Measurements from ENCODE around the gene CFAP74. TPM values are rescaled to one million over a fixed set of nuclear protein-coding genes. Genes with fewer than 3 reads are reported as not detected.

The CFAP74 gene
- total and polyA plus RNA-seq, 2 of the 13 experiments (the other 11 are each of a cell fraction or from before 2014, with no cell fraction given): 0.27 to 0.62 TPM

GRCh38 chr1:1941211-1941841 lies 62.3 kb downstream of the CFAP74 start (continued):
- TF ChIP-seq TCF7 (IDR thresholded peaks at IDR 0.05; ENCODE audit: low read depth) (no peak), CBX1 (IDR thresholded peaks at IDR 0.05; ENCODE audit: low read depth) (no peak), ZBTB4 (CRISPR knock-in tag; IDR thresholded peaks at IDR 0.05; ENCODE audit: borderline replicate concordance) (peak; percentile 12; the same call in 1 of the 2 replicates), ZNF101 (CRISPR knock-in tag; IDR thresholded peaks at IDR 0.05; ENCODE audit: borderline replicate concordance, low read depth) (no peak), ELF3 (CRISPR knock-in tag; IDR thresholded peaks at IDR 0.05) (peak; percentile 80), CHD2 (IDR thresholded peaks at IDR 0.05; ENCODE audit: low read depth, low read length) (no peak), ZSCAN22 (CRISPR knock-in tag; IDR thresholded peaks at IDR 0.05) (no peak), ZNF609 (CRISPR knock-in tag; IDR thresholded peaks at IDR 0.05; ENCODE audit: borderline replicate concordance) (peak; percentile 78; the same call in 1 of the 2 replicates), ZNF605 (CRISPR knock-in tag; IDR thresholded peaks at IDR 0.05) (peak; percentile 77), MED8 (CRISPR knock-in tag; IDR thresholded peaks at IDR 0.05; ENCODE audit: insufficient replicate concordance) (peak; percentile 92), HNF4A (CRISPR knock-in tag; IDR thresholded peaks at IDR 0.05) (peak; percentile 100), IKZF4 (CRISPR knock-in tag; IDR thresholded peaks at IDR 0.05; ENCODE audit: borderline replicate concordance, low read depth, not compliant biosample characterization) (no peak), ZNF329 (CRISPR knock-in tag; IDR thresholded peaks at IDR 0.05; ENCODE audit: low read depth) (no peak), SMAD3 (CRISPR knock-in tag; IDR thresholded peaks at IDR 0.05) (no peak), MEIS1 (CRISPR knock-in tag; IDR thresholded peaks at IDR 0.05; ENCODE audit: borderline replicate concordance) (peak; percentile 43; the same call in 1 of the 2 replicates), KLF12 (CRISPR knock-in tag; IDR thresholded peaks at IDR 0.05; ENCODE audit: borderline replicate concordance) (0 out of 2 replicates have a peak, but pooled peaks have one; percentile 62), MEIS2 (CRISPR knock-in tag; IDR thresholded peaks at IDR 0.05) (peak; percentile 87; the same call in 1 of the 2 replicates), ZBED4 (CRISPR knock-in tag; IDR thresholded peaks at IDR 0.05; ENCODE audit: borderline replicate concordance) (peak; percentile 97)

All from HepG2 (cell line).